Left lung (tissue), 10 donors: ENCODE results near the gene UBAC2. TPM values are rescaled to one million over a fixed set of nuclear protein-coding genes. Genes with fewer than 3 reads are reported as not detected.

Source experiments
- ATAC-seq: fragments of 200-7000 bp; cut with Tn5 transposase; one replicate; pipeline ENCODE4 v1.9.1; 2020; ENCODE audit warnings: moderate library complexity
- DNase-seq, 4 donors: peaks; one replicate each; pipeline ENCODE4 v3.0.0-alpha.2; 2013 to 2020
- H3K27ac ChIP-seq, 2 donors: fragments of 200-600 bp; sonication (generic) in 1 of 2; one replicate each; pipeline versions ENCODE4 v1.5.0 to v1.8.0; 2020 to 2021
- H3K27me3 ChIP-seq, 2 donors: fragments of 200-600 bp; sonication (generic) in 1 of 2; one replicate each; pipeline versions ENCODE4 v1.5.0 to v1.8.0; 2020 to 2021
- H3K36me3 ChIP-seq, 2 donors: fragments of 200-600 bp; sonication (generic) in 1 of 2; one replicate each; pipeline versions ENCODE4 v1.5.0 to v1.8.0; 2020 to 2021
- H3K4me1 ChIP-seq, 2 donors: fragments of 200-600 bp; one replicate each; pipeline ENCODE4 v1.8.0; 2021
- H3K4me3 ChIP-seq, 2 donors: fragments of 200-600 bp; sonication (generic) in 1 of 2; one replicate each; pipeline versions ENCODE4 v1.5.0 to v1.8.0; 2020 to 2021; ENCODE audit warnings: mild to moderate bottlenecking in 1 of 2
- H3K9me3 ChIP-seq, 2 donors: fragments of 200-600 bp; sonication (generic) in 1 of 2; one replicate each; pipeline versions ENCODE4 v1.5.0 to v1.8.0; 2020 to 2021
- intact Hi-C, 2 donors: fragments of 100-400 bp; cut with DNase I; formaldehyde crosslinking; loops; one replicate each; pipeline versions ENCODE4 v1.11.2 to v1.14.2; 2022
- polyA plus RNA-seq, 6 donors: library from polyadenylated mRNA; unstranded; fragments of 120-200 nt; gene quantifications; one replicate each; pipeline ENCODE4 v1.2.1, GENCODE V29; 2013; ENCODE audit not compliant: insufficient read length in 6 of 6
- total RNA-seq, 2 donors: library from RNA; stranded (reverse); fragmentation: NEBNext Ultra II Directional; extraction: Animal tissue kit (Norgen Biotek cat#: 25700); gene quantifications; one replicate each; pipeline ENCODE4 v1.2.1, GENCODE V29; 2021
- TF ChIP-seq, protein P1 (sequence below), 2 donors: fragments of 200-600 bp; sonication (generic) in 1 of 2; IDR thresholded peaks; one replicate each; pipeline versions ENCODE4 v1.5.0 to v1.8.0; 2021; ENCODE audit warnings: antibody characterized with exemption in 2 of 2
- donor health status: DM: no; HTN: yes; CAD: no.
- donor health status: DM: no; HTN: no; CAD: no.

Gene UBAC2
- total and polyA plus RNA-seq, 8 donors, result 56.1 to 71.6 (median 66.4) TPM

DNA sequence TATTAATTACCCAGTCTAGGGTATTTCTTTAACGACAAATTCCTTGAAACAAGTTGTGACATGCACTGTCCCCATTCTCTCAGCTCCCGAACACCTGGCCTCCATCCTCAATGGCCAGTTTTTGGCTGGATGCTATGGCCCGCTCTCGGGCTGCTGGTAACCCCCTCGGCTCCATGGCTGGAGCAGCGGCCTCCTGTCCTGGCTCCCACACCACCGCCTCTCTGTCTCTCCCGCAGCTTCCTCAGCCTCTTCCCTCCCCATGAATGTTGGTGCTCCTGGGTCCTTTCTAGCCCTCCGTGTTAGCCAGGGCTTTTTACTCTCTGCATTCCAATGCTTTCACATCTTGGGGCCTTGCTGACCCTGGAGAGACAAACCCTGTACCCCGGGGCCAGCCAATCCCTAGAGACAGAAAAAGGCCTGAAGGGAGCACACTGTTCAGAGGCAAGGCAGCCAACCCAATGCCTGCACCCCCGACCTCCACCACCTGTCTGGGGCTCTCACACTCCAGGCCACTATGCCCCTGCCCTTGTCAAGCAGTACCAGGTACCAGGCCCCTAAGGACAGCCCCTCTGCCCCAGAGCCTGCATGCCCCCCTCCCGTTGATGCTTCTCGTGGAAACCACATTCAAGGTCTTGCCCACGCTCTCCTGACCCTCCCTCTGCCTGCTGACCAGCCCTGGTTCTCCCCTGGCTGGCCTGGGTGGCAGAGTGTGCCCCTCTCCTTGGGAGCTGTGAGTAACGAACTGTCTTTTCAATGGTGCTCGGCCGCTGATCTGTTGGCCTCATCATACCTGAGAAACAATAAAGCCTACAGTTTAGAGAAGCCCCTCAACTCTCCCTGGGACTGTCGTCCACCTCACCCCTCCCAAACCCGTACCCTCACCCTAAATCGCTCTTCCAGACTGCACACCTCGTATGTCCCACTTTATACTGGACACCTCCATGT is 193.4 kb downstream of the UBAC2 start:
- Histone ChIP-seq H3K36me3 (no peaks in the 10 kb centered on the region), H3K27me3 (no peaks in the 10 kb centered on the region), H3K4me3 (no peak overlapping the region), H3K4me1 (no peaks in the 10 kb centered on the region), H3K27ac (no peak overlapping the region), H3K9me3 (no peaks in the 10 kb centered on the region)
- no peak for ATAC-seq
- intact Hi-C loops, result no loop called here
- DNase-seq, result no peak
- TF ChIP-seq, protein P1, sequence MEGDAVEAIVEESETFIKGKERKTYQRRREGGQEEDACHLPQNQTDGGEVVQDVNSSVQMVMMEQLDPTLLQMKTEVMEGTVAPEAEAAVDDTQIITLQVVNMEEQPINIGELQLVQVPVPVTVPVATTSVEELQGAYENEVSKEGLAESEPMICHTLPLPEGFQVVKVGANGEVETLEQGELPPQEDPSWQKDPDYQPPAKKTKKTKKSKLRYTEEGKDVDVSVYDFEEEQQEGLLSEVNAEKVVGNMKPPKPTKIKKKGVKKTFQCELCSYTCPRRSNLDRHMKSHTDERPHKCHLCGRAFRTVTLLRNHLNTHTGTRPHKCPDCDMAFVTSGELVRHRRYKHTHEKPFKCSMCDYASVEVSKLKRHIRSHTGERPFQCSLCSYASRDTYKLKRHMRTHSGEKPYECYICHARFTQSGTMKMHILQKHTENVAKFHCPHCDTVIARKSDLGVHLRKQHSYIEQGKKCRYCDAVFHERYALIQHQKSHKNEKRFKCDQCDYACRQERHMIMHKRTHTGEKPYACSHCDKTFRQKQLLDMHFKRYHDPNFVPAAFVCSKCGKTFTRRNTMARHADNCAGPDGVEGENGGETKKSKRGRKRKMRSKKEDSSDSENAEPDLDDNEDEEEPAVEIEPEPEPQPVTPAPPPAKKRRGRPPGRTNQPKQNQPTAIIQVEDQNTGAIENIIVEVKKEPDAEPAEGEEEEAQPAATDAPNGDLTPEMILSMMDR (IDR thresholded peaks at IDR 0.05), result no peak

GRCh38 chr13:99395436-99395835 is 194.8 kb downstream of the UBAC2 start:
- TF ChIP-seq, protein P1 (IDR thresholded peaks at IDR 0.05), result no peak
- ATAC-seq, result no peak
- intact Hi-C loops, result no loop called here
- Histone ChIP-seq H3K4me1 (no peaks in the 10 kb centered on the region), H3K36me3 (no peaks in the 10 kb centered on the region), H3K27ac (no peak overlapping the region), H3K4me3 (no peak overlapping the region), H3K27me3 (no peaks in the 10 kb centered on the region), H3K9me3 (no peaks in the 10 kb centered on the region)
- DNase-seq, result no peak

DNA sequence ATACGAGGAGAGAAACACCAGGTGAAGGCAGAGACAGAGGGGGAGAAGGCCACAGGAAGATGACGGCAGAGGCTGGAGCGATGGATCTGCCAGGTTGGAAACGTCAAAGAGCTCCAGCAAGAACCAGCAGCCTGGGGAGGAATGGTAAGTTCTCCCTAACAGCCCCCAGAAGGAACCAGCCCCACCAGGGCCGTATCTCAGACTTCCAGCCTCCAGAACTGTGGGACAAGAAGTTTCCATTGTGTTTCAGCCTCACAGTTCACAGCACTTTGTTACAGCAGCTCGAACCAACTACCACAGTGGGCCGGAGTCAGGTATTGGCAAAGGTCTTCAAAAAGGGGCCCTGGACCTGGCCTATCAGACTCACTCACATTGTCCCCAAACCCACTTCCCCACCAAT is 195.8 kb downstream of the UBAC2 start:
- TF ChIP-seq, protein P1 (IDR thresholded peaks at IDR 0.05), result no peak
- Histone ChIP-seq H3K4me1 (no peaks in the 10 kb centered on the region), H3K36me3 (no peaks in the 10 kb centered on the region), H3K27me3 (no peaks in the 10 kb centered on the region), H3K9me3 (no peaks in the 10 kb centered on the region), H3K27ac (no peak overlapping the region), H3K4me3 (no peak overlapping the region)
- intact Hi-C loops, result no loop called here
- no peak for DNase-seq
- ATAC-seq, result no peak

DNA sequence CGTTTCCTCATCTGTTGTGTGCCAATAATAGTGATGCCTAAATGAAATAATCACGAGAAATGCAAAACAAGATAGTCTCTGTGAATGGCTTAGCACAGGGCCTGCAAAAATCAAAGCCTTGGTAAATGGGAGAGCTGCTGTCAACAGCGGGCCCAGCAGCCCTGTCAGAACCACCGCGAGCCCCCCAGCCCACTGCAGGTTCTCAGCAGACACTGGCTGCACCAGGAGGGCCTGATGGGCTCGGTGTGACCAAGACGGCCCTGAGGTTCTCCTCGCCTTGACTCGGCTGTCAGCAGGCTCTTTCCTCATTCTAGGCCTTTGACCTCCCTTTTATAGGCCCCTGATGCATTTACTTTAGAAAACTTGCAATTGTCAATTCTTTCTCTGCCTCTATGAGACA is 197.4 kb downstream of the UBAC2 start:
- DNase-seq (no peak), ATAC-seq (no peak)
- Histone ChIP-seq H3K27me3 (no peaks in the 10 kb centered on the region), H3K4me3 (no peak overlapping the region), H3K27ac (no peak overlapping the region), H3K4me1 (no peaks in the 10 kb centered on the region), H3K36me3 (no peaks in the 10 kb centered on the region), H3K9me3 (no peaks in the 10 kb centered on the region)
- TF ChIP-seq, protein P1 (IDR thresholded peaks at IDR 0.05), result no peak
- intact Hi-C loops, result no loop called here

DNA sequence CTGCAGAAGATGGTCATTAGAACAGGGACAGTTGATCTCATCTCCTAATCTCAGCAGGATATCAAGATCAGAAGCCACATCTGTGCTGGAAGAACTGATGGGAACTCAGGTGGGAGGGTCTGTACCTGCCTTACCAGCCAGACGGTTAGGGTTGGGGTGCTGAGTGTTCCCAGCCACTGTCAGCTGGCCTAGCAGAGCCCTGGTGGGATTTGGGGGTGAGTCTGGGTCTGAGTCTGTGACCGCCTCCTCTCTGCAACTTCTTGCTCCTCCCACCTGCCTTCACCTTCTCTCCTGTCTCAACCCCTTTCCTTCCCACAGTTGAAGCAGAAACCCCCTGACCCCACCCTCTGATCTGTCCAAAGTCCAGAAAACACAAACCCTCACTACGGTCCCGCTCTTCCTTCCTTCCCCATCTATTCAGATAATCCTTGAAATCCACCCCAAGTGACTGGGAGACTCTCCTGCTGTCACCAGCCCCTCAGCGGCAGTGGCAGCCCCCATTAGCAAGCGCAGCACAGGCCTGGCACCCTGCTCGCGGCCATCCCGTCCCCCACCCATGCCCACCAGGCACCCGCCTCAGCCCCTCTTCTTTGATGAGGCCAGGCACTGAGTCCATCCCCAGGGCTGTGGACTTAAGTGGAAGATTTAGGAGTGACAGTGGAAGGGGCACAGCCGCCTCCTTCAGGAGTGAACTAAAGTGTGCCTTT is 198.4 kb downstream of the UBAC2 start:
- DNase-seq, result no peak
- Histone ChIP-seq H3K9me3 (no peaks in the 10 kb centered on the region), H3K4me3 (no peak overlapping the region), H3K27me3 (no peaks in the 10 kb centered on the region), H3K36me3 (no peaks in the 10 kb centered on the region), H3K27ac (no peak overlapping the region), H3K4me1 (no peaks in the 10 kb centered on the region)
- intact Hi-C loops, result no loop called here
- no peak for ATAC-seq
- TF ChIP-seq, protein P1 (IDR thresholded peaks at IDR 0.05), result no peak
